22Rv1 (cell line): ENCODE measurements around the gene RAB41.

Experiments
- CTCF ChIP-seq: fragments of 450-650 bp; IDR thresholded peaks from 2 replicates; pipeline ENCODE4 v1.5.1; 2017; ENCODE audit warnings: mild to moderate bottlenecking
- ZFX ChIP-seq: fragments of 450-650 bp; IDR thresholded peaks from 2 replicates; pipeline ENCODE4 v1.6.1; 2017; ENCODE audit warnings: antibody characterized with exemption, borderline replicate concordance

- no peak for TF ChIP-seq CTCF
- no peak for TF ChIP-seq ZFX
These were observed at the start of gene RAB41 for GRCh38 chrX:70281951-70282350.
